GF-D8 (cell line): ENCODE measurements around the gene DLGAP3.
A peak's percentile ranks its signal among the peaks of the same experiment; 100 is the strongest.

ENCODE experiments used
- DNase-seq: peaks from one replicate; lab custom pipeline; 2025; lab: John Stamatoyannopoulos, UW

Gene DLGAP3

GRCh38 chr1:34865573-34865972 is 63.9 kb downstream of the DLGAP3 start:
- DNase-seq: no peak

GRCh38 chr1:34864759-34865158 is 64.7 kb downstream of the DLGAP3 start:
- DNase-seq: no peak

GRCh38 chr1:34863501-34863900 is 65.9 kb downstream of the DLGAP3 start:
- DNase-seq: no peak

GRCh38 chr1:34859446-34860200 is 69.8 kb downstream of the DLGAP3 start, which contains the start of gene SMIM12:
Gene SMIM12, minus strand, starts transcription at chr1:34859749. Its CDS starts 3,772 bp downstream, at chr1:34855977.
- DNase-seq: peak; percentile 85

GRCh38 chr1:34858901-34859445 is 70.5 kb downstream of the DLGAP3 start:
- DNase-seq: no peak

- no peak for DNase-seq
These were observed 72.8 kb downstream of the DLGAP3 start for GRCh38 chr1:34856697-34857096.

GRCh38 chr1:34852677-34853217 is 76.7 kb downstream of the DLGAP3 start:
- DNase-seq: peak; percentile 82

GRCh38 chr1:34851431-34852105 is 77.9 kb downstream of the DLGAP3 start:
- DNase-seq: no peak

GRCh38 chr1:34850382-34850781 is 79.1 kb downstream of the DLGAP3 start:
- DNase-seq: no peak

GRCh38 chr1:34847094-34847493 is 82.4 kb downstream of the DLGAP3 start:
- DNase-seq: no peak

- no peak for DNase-seq
These were observed 83.2 kb downstream of the DLGAP3 start for GRCh38 chr1:34846265-34846664.

- DNase-seq: no peak
These were observed 84.1 kb downstream of the DLGAP3 start for GRCh38 chr1:34845131-34845901.

GRCh38 chr1:34844252-34844634 is 85.2 kb downstream of the DLGAP3 start:
- DNase-seq: no peak

- no peak for DNase-seq
These were observed 85.8 kb downstream of the DLGAP3 start for GRCh38 chr1:34843392-34844251.

GRCh38 chr1:34842952-34843371 is 86.5 kb downstream of the DLGAP3 start:
- DNase-seq: no peak

GRCh38 chr1:34842073-34842472 is 87.4 kb downstream of the DLGAP3 start:
- DNase-seq: no peak

- no peak for DNase-seq
These were observed 89.0 kb downstream of the DLGAP3 start for GRCh38 chr1:34840426-34840825.

- DNase-seq: no peak
These were observed 89.7 kb downstream of the DLGAP3 start for GRCh38 chr1:34839526-34840305.

GRCh38 chr1:34833711-34834110 is 95.7 kb downstream of the DLGAP3 start:
- no peak for DNase-seq

GRCh38 chr1:34831721-34832246 is 97.7 kb downstream of the DLGAP3 start:
- no peak for DNase-seq
